ENCODE results near the gene POLR2J. TPM values are rescaled to one million over a fixed set of nuclear protein-coding genes. Genes with fewer than 3 reads are reported as not detected.
A peak's percentile ranks its signal among the peaks of the same experiment; 100 is the strongest.
"Not testable (repeated sequence)": the region's sequence is repeated elsewhere in the genome, so short reads cannot be mapped to it uniquely, and the experiment has no call there.

POLR2J gene
- total RNA-seq: 48.6 and 50.5 TPM in 2 replicates
- long read RNA-seq, transcript POLR2J-201 (4 exons, 932 nt): major isoform, 25 of 28 reads
- long read RNA-seq, partial matches to known transcripts: 0 of 28 reads
- long read RNA-seq, other reads (novel, unspliced or antisense): 3 of 28 reads

DNA sequence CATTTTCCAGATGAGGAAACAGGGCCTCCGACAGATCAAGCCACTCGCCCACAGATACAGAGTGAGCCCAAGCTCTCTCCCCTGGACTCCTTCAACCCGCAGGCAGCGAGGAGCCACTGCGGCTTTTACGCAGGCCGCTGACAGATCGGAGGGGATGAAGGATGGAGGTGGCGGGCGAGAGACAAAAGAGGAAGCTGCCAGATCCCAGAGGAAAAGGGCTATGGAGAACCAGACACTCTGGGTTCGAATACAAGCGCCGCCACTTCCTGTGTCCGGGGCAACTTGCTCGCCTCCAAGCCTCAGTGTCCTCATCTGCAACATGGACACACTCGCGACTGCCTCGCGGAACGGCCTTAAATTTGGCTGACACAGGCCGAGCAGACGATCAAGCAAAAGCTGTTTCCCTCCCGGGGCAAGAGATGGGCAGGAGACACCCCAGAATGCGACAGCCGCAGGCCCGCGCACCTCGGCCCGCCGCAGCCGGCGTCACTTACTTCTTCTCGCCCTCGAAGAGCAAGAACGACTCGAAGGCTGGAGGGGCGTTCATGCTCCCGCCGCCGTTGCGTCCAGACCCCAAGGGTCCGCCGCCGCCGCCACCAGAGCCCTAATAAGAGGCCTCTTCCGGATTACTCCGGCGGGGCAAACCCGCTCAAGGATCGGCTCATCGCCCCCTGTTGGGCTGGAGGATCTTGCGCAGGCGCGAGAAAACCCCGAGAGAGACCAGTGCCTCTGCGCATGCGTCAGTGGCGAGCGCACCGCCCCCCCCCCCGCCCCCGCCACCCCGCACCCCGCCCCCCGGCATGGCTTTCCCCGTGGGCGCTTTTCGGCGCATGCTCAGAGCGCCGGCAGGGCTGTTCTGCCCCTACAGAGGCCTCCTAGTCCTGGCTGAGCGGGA lies at the start of gene POLR2J:
TSS of gene POLR2J (minus strand) at position 609 of the 895 bp plus-strand sequence. CDS start at position 547, 62 bp downstream.
- DNase-seq (ENCODE audit: low spot score, unreplicated experiment): peak; percentile 57
- TF ChIP-seq, protein P1, sequence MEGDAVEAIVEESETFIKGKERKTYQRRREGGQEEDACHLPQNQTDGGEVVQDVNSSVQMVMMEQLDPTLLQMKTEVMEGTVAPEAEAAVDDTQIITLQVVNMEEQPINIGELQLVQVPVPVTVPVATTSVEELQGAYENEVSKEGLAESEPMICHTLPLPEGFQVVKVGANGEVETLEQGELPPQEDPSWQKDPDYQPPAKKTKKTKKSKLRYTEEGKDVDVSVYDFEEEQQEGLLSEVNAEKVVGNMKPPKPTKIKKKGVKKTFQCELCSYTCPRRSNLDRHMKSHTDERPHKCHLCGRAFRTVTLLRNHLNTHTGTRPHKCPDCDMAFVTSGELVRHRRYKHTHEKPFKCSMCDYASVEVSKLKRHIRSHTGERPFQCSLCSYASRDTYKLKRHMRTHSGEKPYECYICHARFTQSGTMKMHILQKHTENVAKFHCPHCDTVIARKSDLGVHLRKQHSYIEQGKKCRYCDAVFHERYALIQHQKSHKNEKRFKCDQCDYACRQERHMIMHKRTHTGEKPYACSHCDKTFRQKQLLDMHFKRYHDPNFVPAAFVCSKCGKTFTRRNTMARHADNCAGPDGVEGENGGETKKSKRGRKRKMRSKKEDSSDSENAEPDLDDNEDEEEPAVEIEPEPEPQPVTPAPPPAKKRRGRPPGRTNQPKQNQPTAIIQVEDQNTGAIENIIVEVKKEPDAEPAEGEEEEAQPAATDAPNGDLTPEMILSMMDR (IDR thresholded peaks at IDR 0.05; ENCODE audit: unreplicated experiment): peak; percentile 19
- not testable (repeated sequence) for H3K9me3 Mint-ChIP-seq (ENCODE audit: low read depth)

DNA sequence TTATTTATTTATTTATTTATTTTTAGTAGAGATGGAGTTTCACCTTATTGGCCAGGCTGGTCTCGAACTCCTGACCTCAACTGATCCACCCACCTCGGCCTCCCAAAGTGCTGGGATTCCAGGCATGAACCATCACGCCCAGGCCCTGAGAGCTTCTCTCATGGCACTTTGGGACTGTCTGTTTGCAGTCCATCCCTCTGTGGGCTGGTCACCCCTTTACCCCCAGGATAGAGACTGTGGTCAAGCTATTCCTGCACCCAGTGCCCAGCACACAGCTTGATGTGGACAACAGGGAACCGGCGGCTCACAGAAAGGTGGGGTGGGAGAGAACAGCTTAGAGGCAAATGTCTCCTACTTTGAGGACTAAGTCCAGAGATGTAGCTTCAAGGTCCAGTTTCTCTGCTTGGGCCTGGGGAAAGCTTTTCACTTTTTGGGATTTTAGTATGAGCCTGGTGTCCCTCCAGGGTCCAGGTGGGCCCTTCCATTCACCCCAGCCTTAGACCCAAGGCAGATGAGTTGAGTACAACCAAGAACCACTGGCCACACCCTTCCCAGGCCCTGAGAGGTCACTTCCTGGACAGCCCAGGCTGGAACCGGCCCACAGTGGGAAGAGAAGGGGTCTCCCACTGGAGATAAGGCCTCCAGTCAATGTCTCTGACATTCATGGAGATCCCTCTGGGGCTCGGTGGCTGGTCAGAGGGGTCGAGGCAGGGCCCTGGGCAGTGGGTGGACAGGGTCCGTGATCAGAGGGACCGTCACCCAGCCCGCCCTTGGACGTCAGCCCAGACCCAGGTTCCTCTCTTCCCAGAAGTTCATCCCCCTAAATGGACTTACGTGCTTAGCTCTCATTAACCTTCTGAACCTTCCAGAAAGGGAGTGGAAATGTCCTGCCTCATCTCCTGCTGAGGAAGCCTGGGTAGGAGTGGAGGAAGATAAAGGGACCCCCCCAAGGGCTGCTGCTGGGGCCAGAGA lies 49.4 kb upstream of the POLR2J start:
- not testable (repeated sequence) for H3K4me3 Mint-ChIP-seq (ENCODE audit: low read depth); H3K27me3 Mint-ChIP-seq; DNase-seq (ENCODE audit: low spot score, unreplicated experiment); H3K9me3 Mint-ChIP-seq (ENCODE audit: low read depth); H3K27ac Mint-ChIP-seq; H3K4me1 Mint-ChIP-seq (ENCODE audit: low read depth); H3K36me3 Mint-ChIP-seq (ENCODE audit: insufficient read depth)

More for the DNA sequence above, at the start of gene POLR2J:
- peak within 1 kb of the TSS; percentile 85 for H3K27ac Mint-ChIP-seq
- not testable (repeated sequence) for H3K36me3 Mint-ChIP-seq (ENCODE audit: insufficient read depth); H3K27me3 Mint-ChIP-seq; H3K4me1 Mint-ChIP-seq (ENCODE audit: low read depth)
- H3K4me3 Mint-ChIP-seq (ENCODE audit: low read depth): peak within 1 kb of the TSS; percentile 85

DNA sequence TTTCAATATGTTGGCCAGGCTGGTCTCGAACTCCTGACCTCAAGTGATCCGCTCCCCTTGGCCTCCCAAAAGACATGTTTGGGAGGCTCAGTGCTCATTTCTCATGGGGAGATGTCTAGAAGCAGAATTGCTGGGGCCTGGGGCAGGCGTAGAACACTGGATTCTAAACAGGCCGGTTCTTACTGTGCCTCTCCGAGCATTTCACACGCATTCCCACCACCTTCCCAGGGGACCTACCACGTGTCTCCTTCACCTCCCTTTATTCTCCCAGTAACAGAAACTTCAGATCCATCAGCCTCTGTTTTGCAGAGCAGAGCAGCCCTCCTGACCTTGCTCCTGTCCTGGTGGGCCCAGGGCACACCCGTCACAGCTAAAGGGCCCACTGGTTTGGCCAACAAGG lies 48.5 kb upstream of the POLR2J start:
- H3K27me3 Mint-ChIP-seq; H3K4me3 Mint-ChIP-seq (ENCODE audit: low read depth); H3K4me1 Mint-ChIP-seq (ENCODE audit: low read depth); H3K36me3 Mint-ChIP-seq (ENCODE audit: insufficient read depth); DNase-seq (ENCODE audit: low spot score, unreplicated experiment); H3K9me3 Mint-ChIP-seq (ENCODE audit: low read depth); H3K27ac Mint-ChIP-seq: not testable (repeated sequence)

DNA sequence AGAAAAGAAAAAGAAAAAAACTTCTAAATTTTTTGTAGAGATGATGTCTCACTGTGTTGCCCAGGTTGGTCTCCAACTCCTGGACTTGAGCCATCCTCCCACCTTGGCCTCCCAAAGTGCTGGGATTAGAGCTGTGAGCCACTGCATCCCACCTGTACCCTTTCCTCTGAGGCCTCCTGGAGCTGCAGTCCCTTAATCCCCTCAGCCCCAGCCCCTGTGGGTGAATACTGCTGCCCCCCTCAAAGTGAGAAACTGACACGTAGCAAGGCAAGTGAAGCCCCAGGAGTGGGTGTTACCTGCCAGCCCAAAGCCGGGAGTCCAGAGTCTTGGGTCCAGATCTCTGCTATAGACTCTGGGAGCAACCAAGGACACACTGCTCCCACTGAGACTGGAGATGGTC lies 46.1 kb upstream of the POLR2J start:
- not testable (repeated sequence) for H3K27me3 Mint-ChIP-seq; H3K27ac Mint-ChIP-seq; H3K9me3 Mint-ChIP-seq (ENCODE audit: low read depth); H3K4me3 Mint-ChIP-seq (ENCODE audit: low read depth); DNase-seq (ENCODE audit: low spot score, unreplicated experiment); H3K36me3 Mint-ChIP-seq (ENCODE audit: insufficient read depth); H3K4me1 Mint-ChIP-seq (ENCODE audit: low read depth)

DNA sequence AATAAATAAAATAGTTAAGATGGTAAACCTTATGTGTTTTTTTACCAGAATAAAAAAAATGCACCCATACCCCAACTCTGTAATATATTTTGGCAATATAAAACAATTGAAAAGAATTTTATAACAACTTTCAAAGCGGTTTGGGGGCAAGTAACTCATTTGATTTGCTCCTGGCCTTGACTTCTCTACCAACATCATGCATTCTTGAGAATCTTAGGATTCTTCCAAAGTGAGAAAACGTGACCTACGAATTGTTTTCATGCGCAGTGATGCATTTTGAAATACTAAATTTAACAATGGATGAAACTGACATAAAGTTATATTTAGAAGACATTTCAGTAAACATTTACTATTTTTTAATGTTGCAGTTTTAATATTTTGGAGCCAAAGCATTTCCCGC lies 42.1 kb upstream of the POLR2J start:
- not testable (repeated sequence) for H3K4me1 Mint-ChIP-seq (ENCODE audit: low read depth); H3K9me3 Mint-ChIP-seq (ENCODE audit: low read depth); H3K27ac Mint-ChIP-seq; H3K36me3 Mint-ChIP-seq (ENCODE audit: insufficient read depth); DNase-seq (ENCODE audit: low spot score, unreplicated experiment); H3K4me3 Mint-ChIP-seq (ENCODE audit: low read depth); H3K27me3 Mint-ChIP-seq

DNA sequence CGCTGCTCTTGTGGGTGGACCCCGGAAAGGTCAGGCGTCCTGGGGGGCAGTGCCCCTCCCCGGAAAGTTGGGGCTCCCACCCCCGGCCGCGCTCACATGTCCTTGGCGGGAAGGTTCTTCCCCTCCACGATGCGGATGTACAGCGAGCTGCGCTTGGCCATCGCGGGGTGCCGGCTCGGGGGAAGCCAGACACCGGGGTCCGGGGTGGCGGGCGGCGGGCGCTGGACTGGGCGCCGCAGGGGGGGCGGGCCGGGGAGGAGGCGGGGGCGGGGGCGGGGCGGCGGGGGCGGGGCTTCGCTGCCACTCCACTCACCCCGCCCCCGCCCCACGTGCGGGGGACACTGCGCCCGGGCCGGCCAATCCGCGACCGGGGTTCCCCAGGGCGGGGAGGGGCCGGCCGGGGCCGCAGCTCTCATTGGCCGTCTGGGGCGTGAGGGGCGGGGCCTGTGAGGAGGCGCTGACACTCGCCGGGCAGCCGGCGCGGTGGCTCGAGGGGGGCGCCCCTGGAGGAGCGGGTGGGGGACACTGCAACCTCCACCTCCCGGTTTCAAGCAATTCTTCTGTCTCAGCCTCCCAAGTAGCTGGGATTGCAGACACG lies 38.9 kb upstream of the POLR2J start, which contains the start of gene RASA4B:
TSS of gene RASA4B (minus strand) at position 228 of the 598 bp plus-strand sequence. CDS start at position 161, 67 bp downstream.
- not testable (repeated sequence) for H3K4me1 Mint-ChIP-seq (ENCODE audit: low read depth); H3K9me3 Mint-ChIP-seq (ENCODE audit: low read depth); H3K27ac Mint-ChIP-seq; DNase-seq (ENCODE audit: low spot score, unreplicated experiment); H3K27me3 Mint-ChIP-seq; H3K36me3 Mint-ChIP-seq (ENCODE audit: insufficient read depth)
- H3K4me3 Mint-ChIP-seq (ENCODE audit: low read depth): peak within 1 kb of the TSS; percentile 33

DNA sequence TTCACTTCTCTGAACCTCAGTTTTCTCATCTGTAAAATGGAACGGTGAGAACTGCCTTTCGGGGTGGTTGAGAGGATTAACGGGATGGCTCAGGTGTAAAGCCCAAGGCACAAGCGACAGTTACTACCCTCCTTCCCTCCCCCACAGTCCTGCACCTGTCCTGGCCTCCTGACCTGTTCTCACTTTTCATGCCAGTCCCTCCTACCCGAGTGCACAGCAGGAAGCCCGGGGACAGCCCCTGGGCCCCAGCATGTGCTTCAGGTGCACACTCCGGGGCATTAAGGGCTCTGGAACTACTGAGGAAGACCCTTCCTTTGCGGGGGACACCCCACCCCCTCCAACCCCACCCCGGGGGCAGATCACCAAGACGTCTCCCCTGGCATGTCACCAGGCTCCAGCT lies 38.2 kb upstream of the POLR2J start:
- not testable (repeated sequence) for H3K9me3 Mint-ChIP-seq (ENCODE audit: low read depth); H3K4me3 Mint-ChIP-seq (ENCODE audit: low read depth); H3K27me3 Mint-ChIP-seq

DNA sequence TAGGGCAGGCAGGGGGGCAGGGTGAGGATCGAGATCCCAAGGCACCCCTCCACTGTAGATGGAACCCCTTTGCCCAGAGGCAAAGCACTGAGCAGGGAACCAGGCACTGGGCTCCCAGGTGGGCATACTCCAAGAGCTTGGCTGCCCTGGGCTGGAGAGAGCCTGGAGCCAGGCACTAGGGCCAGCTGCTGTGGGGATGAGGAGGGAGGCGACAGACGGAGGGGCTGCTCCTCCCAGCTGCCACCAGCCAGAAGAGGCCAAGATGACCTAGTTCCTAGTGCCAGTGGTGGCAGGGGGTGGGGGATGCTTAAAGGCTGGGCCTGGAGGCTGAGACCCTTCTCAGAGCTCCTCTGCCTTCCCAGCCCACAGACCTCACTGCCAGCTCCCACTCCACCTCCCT lies 37.2 kb upstream of the POLR2J start:
- not testable (repeated sequence) for H3K27me3 Mint-ChIP-seq; H3K9me3 Mint-ChIP-seq (ENCODE audit: low read depth)

More for the DNA sequence above, 38.2 kb upstream of the POLR2J start:
- not testable (repeated sequence) for DNase-seq (ENCODE audit: low spot score, unreplicated experiment); H3K36me3 Mint-ChIP-seq (ENCODE audit: insufficient read depth); H3K4me1 Mint-ChIP-seq (ENCODE audit: low read depth); H3K27ac Mint-ChIP-seq

DNA sequence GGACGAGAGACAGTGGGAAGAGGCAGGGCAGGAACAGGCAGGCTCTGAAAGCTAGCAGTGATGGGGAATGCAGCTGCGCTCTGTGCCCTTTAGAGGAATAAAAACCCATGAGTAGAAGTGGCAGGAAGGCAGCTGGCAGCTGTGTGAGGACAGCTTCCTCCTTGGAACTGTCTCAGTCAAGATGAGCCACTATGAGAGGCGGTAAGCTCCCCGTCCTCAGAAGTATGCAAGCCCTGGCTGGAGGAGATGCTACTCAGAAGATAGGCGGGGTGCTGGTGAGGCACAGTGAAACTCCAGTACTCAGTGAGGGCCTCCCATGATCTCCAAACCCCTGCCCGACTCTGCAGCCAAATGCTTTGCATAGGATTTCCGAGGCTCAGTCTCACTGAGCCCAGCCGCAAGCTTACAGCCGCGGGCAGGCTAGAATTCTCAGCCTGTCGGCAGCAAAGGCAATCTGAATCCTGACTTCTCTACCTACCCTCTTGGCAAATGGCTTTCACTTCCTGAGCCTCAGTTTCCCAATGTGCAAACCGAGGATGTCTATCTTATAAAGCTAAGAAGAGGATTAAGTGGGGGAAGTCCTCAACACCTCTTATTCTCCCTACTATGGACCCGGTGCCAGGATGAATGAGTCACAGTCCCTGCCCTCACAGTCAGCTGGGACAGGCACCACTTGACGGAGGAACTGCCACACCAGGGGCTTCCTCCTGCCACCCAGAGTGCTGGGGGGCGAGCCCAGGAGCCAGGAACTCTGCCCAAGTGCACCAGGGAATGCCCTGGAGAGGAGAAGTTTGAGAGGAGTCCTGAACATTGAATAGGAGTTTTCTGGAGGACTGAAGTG lies 36.4 kb upstream of the POLR2J start:
- not testable (repeated sequence) for H3K36me3 Mint-ChIP-seq (ENCODE audit: insufficient read depth); H3K4me1 Mint-ChIP-seq (ENCODE audit: low read depth); H3K27me3 Mint-ChIP-seq; H3K9me3 Mint-ChIP-seq (ENCODE audit: low read depth); H3K27ac Mint-ChIP-seq; DNase-seq (ENCODE audit: low spot score, unreplicated experiment); H3K4me3 Mint-ChIP-seq (ENCODE audit: low read depth)

More for the DNA sequence above, 37.2 kb upstream of the POLR2J start:
- not testable (repeated sequence) for H3K4me3 Mint-ChIP-seq (ENCODE audit: low read depth); H3K36me3 Mint-ChIP-seq (ENCODE audit: insufficient read depth); H3K27ac Mint-ChIP-seq; H3K4me1 Mint-ChIP-seq (ENCODE audit: low read depth); DNase-seq (ENCODE audit: low spot score, unreplicated experiment)

DNA sequence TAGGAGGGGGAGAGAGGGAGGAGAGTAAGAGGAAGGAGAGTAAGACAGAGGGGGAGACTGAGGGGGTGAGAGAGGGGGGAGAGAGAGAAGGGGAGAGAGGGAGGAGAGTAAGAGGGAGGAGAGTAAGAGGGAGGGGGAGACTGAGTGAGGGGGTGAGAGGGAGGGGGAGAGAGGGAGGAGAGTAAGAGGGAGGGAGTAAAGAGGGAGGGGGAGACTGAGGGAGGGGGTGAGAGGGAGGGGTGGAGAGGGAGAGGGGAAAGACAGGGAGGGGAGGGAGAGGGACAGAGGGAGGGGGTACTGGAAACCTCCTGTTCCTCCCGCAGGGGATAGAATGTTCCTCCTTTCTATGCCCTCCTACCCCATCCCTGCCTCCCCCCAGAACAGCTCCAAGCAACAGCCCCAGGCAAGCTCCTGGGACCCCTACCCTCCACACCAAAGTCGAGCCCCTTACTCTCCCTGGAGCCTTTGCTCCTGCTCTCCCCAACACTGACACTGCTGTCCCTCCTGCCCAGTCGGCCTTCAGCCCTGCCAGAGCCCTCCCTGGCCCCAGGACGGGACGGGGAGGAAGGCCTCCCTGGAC lies 34.0 kb upstream of the POLR2J start:
- H3K4me3 Mint-ChIP-seq (ENCODE audit: low read depth); H3K27ac Mint-ChIP-seq; H3K27me3 Mint-ChIP-seq; H3K4me1 Mint-ChIP-seq (ENCODE audit: low read depth); H3K36me3 Mint-ChIP-seq (ENCODE audit: insufficient read depth); H3K9me3 Mint-ChIP-seq (ENCODE audit: low read depth): not testable (repeated sequence)
- DNase-seq (ENCODE audit: low spot score, unreplicated experiment): peak; percentile 6
